Urinary bladder (tissue), 4 donors: ENCODE measurements around the gene TGM6. TPM values are rescaled to one million over a fixed set of nuclear protein-coding genes. Genes with fewer than 3 reads are reported as not detected.

Experiments
- DNase-seq: peaks from one replicate; pipeline ENCODE4 v3.0.0-alpha.2; 2015; ENCODE audit errors: extremely low spot score
- H3K27ac ChIP-seq: one replicate; pipeline ENCODE4 v1.5.1; 2013; ENCODE audit warnings: low read depth, mild to moderate bottlenecking, moderate library complexity
- H3K36me3 ChIP-seq: one replicate; pipeline ENCODE4 v1.6.1; 2013; ENCODE audit warnings: mild to moderate bottlenecking, moderate library complexity; ENCODE audit not compliant: insufficient read depth
- H3K4me1 ChIP-seq: one replicate; pipeline ENCODE4 v1.6.1; 2013; ENCODE audit warnings: mild to moderate bottlenecking, moderate library complexity; ENCODE audit not compliant: insufficient read depth
- H3K4me3 ChIP-seq: one replicate; pipeline ENCODE4 v1.5.1; 2013; ENCODE audit warnings: low read depth, low read length
- WGBS: extraction: QIAGEN DNeasy Blood & Tissue Kit; methylation state at CpG from one replicate; pipeline ENCODE4 v1.1.7; 2013; 5-methylcytosine and 5-hydroxymethylcytosine counted together
- polyA plus RNA-seq: library from polyadenylated mRNA; stranded (reverse); fragments of 200-250 nt; gene quantifications from one replicate; pipeline ENCODE4 v1.2.3, GENCODE V29; 2013
- total RNA-seq: library from RNA; depleted of rRNA; stranded (reverse); fragments of >200 nt; gene quantifications from one replicate; pipeline ENCODE4 v1.2.3, GENCODE V29; 2014
- donor health status: healthy with polysubstance abuse.
- donor health status: healthy.

TGM6 gene
- not detected for total RNA-seq
- polyA plus RNA-seq, result not detected

DNA sequence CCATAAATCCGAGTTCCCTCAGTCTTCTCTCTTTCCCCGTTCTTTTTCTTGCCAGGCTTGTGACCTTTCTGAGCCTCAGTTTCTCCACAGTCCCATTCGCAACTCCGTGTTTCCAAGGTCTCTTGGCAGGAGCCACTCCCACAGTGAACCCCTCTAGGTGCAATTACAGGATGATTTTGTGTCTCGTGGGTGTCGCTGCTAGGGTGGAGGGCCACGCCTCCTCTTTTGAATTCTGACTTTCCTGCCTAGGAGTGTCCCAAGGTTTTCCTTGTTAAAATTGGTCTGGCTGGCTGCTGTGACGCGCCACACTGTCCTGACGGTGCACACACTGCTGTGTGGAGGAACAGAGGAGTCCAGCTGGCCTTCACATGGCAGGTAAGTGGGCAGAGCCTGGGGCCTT lies at the start of gene TGM6:
Gene TGM6 (plus strand): TSS at position 301 of the 400 bp plus-strand sequence. CDS start 68 bp downstream, at position 369.
- WGBS, result 79% methylated on average over 10 of the region's 10 CpGs
- no peak for DNase-seq
- Histone ChIP-seq H3K4me1 (no peaks in the 10 kb centered on the region), H3K27ac (no peak within 1 kb of the TSS), H3K36me3 (no peaks in the 10 kb centered on the region), H3K4me3 (no peak within 1 kb of the TSS)

DNA sequence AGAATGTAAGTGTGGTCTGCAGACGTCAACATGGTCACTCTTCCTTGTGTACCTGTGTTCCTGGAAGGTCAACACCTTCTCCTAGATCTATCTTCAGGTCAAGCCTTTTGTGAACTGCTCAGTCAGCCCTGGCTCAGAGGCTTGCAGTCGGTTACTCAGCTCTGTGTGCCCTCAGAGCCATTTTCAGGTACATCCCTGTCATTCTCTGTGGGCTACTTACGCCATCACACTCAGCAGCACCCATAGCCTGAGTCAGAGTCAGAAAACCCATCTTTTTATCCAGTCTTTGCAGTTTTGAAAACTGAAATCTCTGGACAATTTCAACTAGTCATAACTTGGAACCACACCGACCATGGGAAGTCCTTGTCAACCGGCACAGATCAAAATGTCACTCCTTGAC lies 49.6 kb upstream of the TGM6 start:
- DNase-seq, result no peak
- H3K27ac ChIP-seq, result no peak overlapping the region
- WGBS, result 76% methylated on average over 5 of the region's 5 CpGs

DNA sequence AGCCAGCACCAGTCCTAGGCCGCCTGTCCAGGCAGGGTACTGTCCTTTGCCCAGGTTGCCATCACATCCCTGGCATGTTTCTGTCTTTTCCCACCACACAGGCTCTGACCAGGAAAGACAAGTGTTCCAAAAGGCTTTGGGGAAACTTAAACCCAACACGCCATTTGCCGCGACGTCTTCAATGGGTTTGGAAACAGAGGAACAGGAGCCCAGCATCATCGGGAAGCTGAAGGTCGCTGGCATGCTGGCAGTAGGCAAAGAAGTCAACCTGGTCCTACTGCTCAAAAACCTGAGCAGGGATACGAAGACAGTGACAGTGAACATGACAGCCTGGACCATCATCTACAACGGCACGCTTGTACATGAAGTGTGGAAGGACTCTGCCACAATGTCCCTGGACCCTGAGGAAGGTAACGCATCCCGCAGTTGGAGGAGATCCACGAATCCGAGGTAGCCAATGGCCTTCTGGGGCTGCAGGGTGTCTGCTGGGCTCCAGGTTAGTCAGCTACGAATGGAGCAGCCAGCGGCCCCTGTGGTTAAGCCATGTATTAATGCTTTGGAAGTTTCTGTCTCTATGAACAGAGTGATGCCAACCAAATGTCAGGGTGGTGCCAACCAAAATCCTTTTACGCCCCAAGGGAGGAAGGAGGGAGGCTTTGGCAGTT lies 48.7 kb upstream of the TGM6 start:
- no peak for DNase-seq
- 91% methylated on average over 17 of the region's 17 CpGs for WGBS
- H3K27ac ChIP-seq, result no peak overlapping the region

More for the DNA sequence above, 49.6 kb upstream of the TGM6 start:
- no peak overlapping the region for H3K4me3 ChIP-seq
- no peaks in the 10 kb centered on the region for H3K36me3 ChIP-seq
- no peaks in the 10 kb centered on the region for H3K4me1 ChIP-seq

DNA sequence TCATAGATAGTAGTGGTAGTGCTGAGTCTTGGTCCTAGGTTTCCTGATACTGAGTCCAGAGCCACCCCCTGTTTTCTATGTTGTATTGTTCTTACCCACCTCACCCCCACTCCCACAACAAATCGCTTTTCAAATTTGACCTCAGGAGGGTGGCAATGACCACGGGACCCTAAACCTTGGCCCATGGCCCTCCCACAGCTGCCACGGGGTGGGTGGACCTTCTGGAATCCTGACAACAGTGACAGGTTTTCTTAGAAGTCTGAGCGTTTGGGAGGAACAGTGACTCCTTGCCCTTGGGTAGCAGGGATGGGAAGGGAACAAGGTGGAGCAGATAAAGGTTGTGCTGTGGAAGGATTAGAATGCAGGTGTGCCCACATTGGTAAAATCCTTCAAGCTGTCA lies 48.0 kb upstream of the TGM6 start:
- Histone ChIP-seq H3K36me3 (no peaks in the 10 kb centered on the region), H3K4me3 (no peak overlapping the region), H3K27ac (no peak overlapping the region), H3K4me1 (no peaks in the 10 kb centered on the region)
- no peak for DNase-seq
- 58% methylated on average over 4 of the region's 4 CpGs for WGBS

More for the DNA sequence above, 48.7 kb upstream of the TGM6 start:
- no peak overlapping the region for H3K4me3 ChIP-seq
- H3K36me3 ChIP-seq, result no peaks in the 10 kb centered on the region
- H3K4me1 ChIP-seq, result no peaks in the 10 kb centered on the region

DNA sequence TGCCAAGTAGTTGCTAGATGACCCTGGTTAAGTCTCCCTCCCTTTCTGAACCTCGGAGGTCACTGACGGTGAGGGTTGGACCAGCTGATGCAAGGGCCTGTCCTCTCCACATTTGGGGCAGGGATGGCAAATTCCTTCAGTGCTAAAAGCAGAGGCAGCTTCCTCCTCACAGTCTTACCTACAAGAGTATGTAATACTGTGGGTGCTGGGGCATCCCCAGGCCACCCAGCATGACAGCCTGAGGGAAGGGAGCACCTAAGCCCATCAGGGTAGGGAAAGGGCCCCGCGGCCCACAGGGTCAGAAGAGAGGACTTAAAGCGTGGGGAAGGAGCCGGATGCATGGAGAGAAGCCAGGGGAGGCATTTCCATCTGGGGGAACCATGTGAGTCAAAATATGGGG lies 46.9 kb upstream of the TGM6 start:
- Histone ChIP-seq H3K27ac (no peak overlapping the region), H3K36me3 (no peaks in the 10 kb centered on the region), H3K4me3 (no peak overlapping the region), H3K4me1 (no peaks in the 10 kb centered on the region)
- no peak for DNase-seq
- WGBS, result 70% methylated on average over 6 of the region's 6 CpGs

DNA sequence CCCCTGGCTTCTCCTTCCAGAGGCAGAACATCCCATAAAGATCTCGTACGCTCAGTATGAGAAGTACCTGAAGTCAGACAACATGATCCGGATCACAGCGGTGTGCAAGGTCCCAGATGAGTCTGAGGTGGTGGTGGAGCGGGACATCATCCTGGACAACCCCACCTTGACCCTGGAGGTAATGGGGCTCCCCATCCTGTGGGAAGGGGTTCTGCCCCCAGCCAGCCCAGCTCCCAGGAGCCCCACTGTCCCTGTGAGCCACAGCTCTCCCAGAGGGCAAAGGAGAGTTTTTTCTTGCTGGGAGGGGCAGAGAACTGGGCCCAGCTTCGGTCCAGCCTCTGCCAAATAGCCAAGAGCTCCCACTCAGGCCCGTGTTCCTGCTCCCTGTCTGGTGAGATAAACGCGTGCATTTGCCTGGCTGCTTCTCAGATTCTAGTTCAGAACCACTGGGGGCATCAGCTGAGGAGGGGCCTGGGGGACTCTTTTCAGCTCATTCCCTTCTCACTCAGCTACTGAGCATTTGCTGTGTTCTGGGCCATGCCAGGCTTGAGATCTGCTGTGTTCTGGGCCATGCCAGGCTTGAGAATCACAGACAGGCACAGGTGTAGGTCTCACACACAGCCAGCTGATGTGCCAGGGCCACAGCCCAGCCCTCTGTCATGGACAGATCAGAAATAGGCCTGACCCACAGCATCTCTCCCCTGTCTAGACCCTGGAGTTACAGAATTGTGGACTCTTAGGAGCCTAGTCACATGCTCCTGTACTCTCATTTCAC lies 45.4 kb upstream of the TGM6 start:
- 72% methylated on average over 9 of the region's 9 CpGs for WGBS
- H3K27ac ChIP-seq, result no peak overlapping the region
- no peaks in the 10 kb centered on the region for H3K36me3 ChIP-seq
- no peak for DNase-seq
- no peaks in the 10 kb centered on the region for H3K4me1 ChIP-seq
- no peak overlapping the region for H3K4me3 ChIP-seq

DNA sequence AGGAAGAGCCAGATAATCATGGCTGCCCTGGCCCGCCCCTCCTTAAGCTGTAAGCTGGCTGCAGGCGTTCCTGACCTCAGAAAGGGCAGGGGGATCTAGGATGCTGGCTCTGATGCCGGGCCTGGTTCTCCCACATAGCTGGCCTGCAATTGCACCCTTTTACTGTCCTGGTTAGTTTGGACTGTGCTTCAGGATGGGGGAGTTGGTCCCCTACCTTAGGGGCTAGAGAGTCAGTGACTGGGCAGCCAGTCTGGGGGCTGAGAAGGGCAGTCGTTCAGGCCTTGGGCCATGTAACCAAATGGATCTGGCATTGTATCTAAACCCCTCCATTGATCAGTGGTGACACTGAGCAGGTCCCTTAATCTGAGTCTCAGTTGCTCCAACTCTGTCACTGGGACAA lies 44.2 kb upstream of the TGM6 start:
- no peak for DNase-seq
- H3K4me1 ChIP-seq, result no peaks in the 10 kb centered on the region
- H3K4me3 ChIP-seq, result no peak overlapping the region
- 70% methylated on average over 4 of the region's 4 CpGs for WGBS
- H3K36me3 ChIP-seq, result no peaks in the 10 kb centered on the region
- no peak overlapping the region for H3K27ac ChIP-seq

DNA sequence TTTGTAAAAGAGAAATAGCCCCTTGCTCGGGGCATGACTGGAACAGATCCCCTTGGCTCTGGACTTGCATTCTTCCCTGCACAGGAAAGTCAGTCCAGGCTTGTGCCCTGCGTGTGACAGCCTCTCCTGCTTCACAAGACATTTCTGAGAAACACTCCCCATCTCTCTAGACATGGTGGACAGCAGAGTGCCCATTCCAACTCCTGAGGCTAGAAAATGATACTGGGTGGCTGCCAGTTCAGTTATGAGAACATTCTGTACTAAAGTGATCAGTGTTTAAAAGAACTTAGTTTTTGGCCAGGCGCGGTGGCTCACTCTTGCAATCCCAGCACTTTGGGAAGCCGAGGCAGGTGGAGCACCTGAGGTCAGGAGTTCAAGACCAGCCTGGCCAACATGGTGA lies 43.6 kb upstream of the TGM6 start:
- WGBS, result 82% methylated on average over 5 of the region's 5 CpGs
- Histone ChIP-seq H3K4me1 (no peaks in the 10 kb centered on the region), H3K36me3 (no peaks in the 10 kb centered on the region), H3K4me3 (no peak overlapping the region), H3K27ac (no peak overlapping the region)
- DNase-seq, result no peak

DNA sequence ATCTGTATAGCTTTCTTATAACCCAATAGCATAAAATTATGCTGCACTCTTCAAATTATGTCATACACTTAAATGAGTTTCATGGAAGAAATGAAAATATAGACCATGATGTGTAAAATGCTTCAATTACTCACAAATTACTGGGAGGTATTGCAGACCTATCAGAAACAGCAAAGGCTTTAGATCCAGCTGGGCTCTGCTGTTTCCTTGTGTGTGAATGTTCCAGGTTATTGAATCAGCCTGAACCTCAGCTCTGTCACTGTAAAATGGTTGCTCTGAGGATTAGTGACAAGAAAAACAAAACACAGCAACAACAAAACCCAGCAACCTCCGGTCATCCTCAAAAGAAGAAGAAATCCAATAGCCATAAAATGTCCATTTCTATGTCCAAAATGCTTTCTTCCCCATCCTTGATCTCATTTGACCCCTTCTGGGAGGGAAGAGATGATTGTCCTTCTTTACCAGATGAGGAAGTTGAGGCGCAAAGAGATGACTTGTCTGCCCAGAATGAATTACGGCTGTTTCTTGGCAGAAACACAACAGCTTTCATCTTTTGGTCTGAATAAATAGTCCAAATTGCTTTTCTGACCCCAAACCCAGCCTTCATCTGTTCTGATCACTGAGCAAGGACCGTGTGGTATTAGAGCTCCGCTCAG lies 42.2 kb upstream of the TGM6 start:
- Histone ChIP-seq H3K36me3 (no peaks in the 10 kb centered on the region), H3K27ac (no peak overlapping the region), H3K4me1 (no peaks in the 10 kb centered on the region), H3K4me3 (no peak overlapping the region)
- 70% methylated on average over 5 of the region's 5 CpGs for WGBS
- no peak for DNase-seq

DNA sequence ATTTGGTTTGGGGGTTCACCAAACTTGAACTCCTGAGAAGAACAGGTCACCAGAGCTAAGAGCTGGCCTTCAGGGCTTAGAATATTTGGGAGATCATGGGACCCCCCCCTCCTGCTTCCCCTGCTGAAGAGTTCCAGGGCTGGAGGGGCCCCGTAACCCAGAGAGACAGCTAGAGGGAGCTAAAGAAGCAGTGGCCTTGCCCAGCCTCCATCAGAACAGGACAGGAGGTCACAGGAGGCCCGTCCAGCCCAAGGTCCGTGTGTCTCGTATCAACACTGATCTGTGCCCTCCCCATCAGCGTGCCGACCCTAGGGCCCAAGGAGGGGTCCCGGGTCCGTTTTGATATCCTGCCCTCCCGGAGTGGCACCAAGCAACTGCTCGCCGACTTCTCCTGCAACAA lies 40.6 kb upstream of the TGM6 start:
- H3K4me1 ChIP-seq, result no peaks in the 10 kb centered on the region
- no peak overlapping the region for H3K4me3 ChIP-seq
- no peak overlapping the region for H3K27ac ChIP-seq
- no peak for DNase-seq
- WGBS, result 86% methylated on average over 11 of the region's 11 CpGs
- no peaks in the 10 kb centered on the region for H3K36me3 ChIP-seq

DNA sequence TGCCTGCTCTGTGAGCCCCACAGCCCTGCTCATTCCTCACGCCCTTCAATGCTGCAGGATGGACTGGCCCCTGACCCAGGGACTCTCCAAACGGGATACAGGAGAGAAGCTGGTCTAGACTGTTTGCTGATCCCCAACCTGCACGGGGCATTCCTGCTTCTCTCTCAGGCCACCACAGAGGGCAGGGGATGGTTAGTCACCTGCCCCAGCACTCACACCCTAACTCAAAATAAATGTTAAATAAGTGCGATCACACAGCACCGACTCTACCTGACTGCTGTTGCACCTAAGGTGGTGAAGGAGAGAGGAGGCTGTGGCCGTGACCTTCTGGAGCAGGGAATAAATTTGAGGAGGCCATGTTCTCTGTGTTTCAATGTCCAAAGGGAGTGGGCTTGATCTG lies 39.9 kb upstream of the TGM6 start:
- DNase-seq, result no peak
- 86% methylated on average over 6 of the region's 6 CpGs for WGBS
- Histone ChIP-seq H3K36me3 (no peaks in the 10 kb centered on the region), H3K4me3 (no peak overlapping the region), H3K27ac (no peak overlapping the region), H3K4me1 (no peaks in the 10 kb centered on the region)

DNA sequence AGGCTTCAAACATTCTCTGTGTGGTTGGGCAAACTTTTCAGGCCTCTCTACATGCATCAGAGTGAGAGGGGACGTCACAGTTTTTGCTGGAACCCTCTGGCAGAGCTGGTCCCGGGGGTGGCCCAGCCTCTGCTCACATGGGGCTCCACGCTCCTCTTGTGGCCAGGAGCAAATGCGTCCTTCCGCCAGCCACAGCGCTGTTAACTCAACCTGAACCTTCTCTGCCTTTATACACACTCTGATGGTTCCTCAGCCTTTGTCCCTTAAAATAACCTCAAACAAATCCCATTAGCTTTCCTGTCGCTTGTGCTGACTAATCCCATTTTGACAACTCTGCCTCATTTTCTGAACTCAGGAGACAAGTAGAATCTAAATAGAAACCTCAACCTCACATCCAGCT lies 39.4 kb upstream of the TGM6 start:
- no peak overlapping the region for H3K27ac ChIP-seq
- no peak for DNase-seq
- no peak overlapping the region for H3K4me3 ChIP-seq
- no peaks in the 10 kb centered on the region for H3K4me1 ChIP-seq
- H3K36me3 ChIP-seq, result no peaks in the 10 kb centered on the region
- WGBS, result 71% methylated on average over 7 of the region's 7 CpGs

DNA sequence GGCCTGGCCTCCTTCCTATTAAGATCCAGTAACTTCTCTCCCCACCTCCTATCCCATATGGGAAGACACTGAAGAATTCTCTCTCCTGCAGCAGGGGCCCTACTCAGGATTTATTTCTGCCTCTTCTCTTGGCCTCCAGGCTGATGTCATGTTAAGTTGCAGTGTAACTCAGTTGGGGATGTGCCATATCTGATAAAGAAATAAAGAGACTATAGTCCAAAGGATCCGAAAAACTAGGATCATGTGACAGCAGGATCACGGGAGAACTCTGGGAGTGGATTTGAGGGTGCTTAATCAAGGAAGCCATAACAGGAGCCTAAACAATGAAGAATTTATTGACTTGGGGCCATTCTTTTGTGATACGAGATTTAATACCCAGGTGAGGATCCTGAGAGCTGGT lies 38.5 kb upstream of the TGM6 start:
- H3K36me3 ChIP-seq, result no peaks in the 10 kb centered on the region
- 41% methylated on average over 3 of the region's 3 CpGs for WGBS
- DNase-seq, result no peak
- no peaks in the 10 kb centered on the region for H3K4me1 ChIP-seq
- no peak overlapping the region for H3K4me3 ChIP-seq
- H3K27ac ChIP-seq, result no peak overlapping the region

DNA sequence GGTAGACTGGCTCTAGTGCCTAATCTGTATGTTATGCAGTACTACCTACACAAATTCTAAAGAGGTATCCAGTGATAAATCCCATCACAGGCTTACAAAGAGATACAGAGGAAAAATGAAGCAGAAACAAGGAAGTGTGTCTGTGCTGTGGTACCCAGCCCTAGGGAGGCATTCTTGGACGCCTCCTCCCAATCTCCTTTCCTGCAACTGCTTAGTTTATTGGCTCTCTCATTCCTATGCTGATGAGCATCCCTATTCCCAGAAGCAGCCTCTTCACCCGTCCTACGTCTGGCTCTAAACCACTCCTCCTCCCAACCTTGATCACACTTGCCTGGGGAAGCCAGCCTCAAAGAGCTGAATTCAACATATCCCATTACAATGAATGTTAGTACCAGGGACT lies 34.5 kb upstream of the TGM6 start:
- DNase-seq, result no peak
- H3K27ac ChIP-seq, result no peak overlapping the region
- H3K4me1 ChIP-seq, result no peaks in the 10 kb centered on the region
- H3K4me3 ChIP-seq, result no peak overlapping the region
- WGBS, result 57% methylated on average over 3 of the region's 3 CpGs
- H3K36me3 ChIP-seq, result no peaks in the 10 kb centered on the region
